GM18517 (cell line): ENCODE results near the gene SLC35F3.
"Not testable (repeated sequence)": the region's sequence is repeated elsewhere in the genome, so short reads cannot be mapped to it uniquely, and the experiment has no call there.

Source experiments
- ATAC-seq: cut with Tn5 transposase; IDR thresholded peaks from one replicate; pipeline ENCODE4 v1.9.1; 2021; ENCODE audit warnings: mild to moderate bottlenecking, moderate library complexity; ENCODE audit not compliant: unreplicated experiment

SLC35F3 gene

GRCh38 chr1:234096161-234096770 lies 191.8 kb downstream of the SLC35F3 start:
- ATAC-seq: no peak

DNA sequence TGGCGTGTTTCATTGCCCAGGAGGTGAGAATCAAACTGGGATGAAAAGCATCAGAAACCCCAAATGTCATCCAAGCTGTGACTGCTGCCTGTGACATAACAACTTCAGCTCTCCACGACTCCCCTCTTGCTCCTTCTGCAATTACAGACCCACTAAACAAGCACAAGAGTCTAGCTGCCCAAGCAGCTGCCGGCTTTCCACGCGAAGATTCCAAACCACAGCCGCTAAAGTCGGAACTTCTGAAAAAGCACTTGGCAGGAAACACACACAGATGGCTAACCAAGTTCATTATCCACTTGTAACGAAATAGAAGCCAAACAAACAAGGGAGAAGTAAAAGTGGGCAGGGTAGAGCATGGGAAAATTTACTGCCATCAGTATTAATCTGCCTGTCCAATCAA lies 198.1 kb downstream of the SLC35F3 start:
- ATAC-seq: no peak

- no peak for ATAC-seq
Measured at GRCh38 chr1:234103198-234103597, 198.7 kb downstream of the SLC35F3 start.

GRCh38 chr1:234106032-234106431 lies 201.6 kb downstream of the SLC35F3 start:
- no peak for ATAC-seq

DNA sequence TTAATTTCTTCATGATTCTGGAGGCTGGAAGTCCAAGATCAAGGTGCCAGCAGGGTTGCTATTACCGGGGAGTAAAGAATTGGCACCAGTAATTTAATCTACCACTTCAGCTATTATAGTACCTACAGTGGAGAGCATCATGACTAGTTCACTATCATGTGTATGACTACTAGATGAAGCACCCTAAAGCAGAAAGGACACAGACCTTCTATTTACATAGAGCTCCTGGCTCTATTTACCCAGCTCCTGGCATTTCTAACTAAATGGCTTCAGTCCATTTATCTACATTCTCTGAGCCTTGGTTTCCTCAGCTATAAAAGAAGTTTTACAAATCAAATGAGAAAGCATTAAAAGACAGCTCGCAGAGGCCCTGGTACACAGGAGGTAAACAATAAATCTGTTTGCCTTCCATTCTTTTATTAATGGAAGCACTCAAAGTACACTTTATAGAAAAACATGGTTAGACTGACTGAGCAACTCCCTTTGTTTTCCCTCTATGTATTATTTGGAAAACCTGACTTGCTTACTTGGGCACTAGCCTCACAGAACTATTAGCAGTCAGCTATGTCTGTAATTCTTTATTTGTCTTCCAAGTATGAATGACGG lies 203.0 kb downstream of the SLC35F3 start:
- ATAC-seq: no peak

GRCh38 chr1:234108921-234109320 lies 204.4 kb downstream of the SLC35F3 start:
- no peak for ATAC-seq

DNA sequence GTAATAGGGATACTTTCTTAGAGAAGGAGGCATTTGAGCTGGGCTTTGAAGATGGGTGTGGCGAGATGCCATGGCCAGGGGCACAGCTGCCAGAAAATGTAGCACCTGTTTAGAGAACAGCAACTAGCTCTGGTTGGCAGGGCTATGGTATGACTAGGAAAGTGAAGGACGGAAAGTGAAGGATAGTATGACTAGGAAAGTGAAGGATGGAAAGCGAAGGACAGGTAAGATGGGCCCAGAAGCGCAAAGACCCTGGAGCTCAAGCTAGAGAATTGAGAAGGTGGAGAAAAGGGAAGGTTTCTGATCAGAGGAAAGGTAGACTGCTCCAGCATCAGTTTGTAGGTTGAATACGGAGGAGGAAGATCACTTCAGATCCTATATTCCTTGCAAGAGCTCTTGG lies 205.4 kb downstream of the SLC35F3 start:
- no peak for ATAC-seq

- ATAC-seq: no peak
Measured at GRCh38 chr1:234111458-234112142, 207.1 kb downstream of the SLC35F3 start.

- no peak for ATAC-seq
Measured at GRCh38 chr1:234114648-234115307, 210.3 kb downstream of the SLC35F3 start.

GRCh38 chr1:234118911-234119310 lies 214.4 kb downstream of the SLC35F3 start:
- ATAC-seq: no peak

DNA sequence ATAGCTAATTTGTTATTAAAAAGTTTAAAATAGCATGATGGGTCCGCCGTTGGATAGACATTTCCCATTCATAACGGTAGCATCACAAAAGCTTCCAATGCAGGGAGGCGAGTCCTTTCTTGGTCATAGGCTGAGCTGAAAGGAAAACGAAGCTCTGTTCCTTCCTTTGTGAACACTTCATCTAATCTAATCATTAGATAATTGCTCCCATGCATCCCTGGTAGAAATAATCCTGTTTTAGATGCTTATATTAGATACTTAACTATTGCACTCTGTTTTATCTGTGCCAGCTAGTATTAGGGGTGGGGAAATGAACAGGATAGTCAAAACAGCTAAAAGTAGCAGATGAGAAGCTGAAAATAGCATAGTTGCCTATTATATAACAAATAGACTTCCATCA lies 215.0 kb downstream of the SLC35F3 start:
- ATAC-seq: no peak

GRCh38 chr1:234120327-234120944 lies 216.0 kb downstream of the SLC35F3 start:
- ATAC-seq: no peak

DNA sequence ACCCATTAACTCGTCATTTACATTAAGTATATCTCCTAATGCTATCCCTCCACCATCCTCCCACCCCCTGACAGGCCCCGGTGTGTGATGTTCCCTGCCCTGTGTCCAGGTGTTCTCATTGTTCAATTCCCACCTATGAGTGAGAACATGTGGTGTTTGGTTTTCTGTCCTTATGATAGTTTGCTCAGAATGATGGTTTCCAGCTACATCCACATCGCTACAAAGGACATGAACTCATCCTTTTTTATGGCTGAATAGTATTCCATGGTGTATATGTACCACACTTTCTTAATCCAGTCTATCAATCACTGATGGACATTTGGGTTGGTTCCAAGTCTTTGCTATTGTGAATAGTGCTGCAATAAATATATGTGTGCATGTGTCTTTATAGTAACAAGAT lies 217.2 kb downstream of the SLC35F3 start:
- not testable (repeated sequence) for ATAC-seq

- ATAC-seq: not testable (repeated sequence)
Measured at GRCh38 chr1:234122571-234122970, 218.1 kb downstream of the SLC35F3 start.

GRCh38 chr1:234123867-234124266 lies 219.4 kb downstream of the SLC35F3 start:
- no peak for ATAC-seq

DNA sequence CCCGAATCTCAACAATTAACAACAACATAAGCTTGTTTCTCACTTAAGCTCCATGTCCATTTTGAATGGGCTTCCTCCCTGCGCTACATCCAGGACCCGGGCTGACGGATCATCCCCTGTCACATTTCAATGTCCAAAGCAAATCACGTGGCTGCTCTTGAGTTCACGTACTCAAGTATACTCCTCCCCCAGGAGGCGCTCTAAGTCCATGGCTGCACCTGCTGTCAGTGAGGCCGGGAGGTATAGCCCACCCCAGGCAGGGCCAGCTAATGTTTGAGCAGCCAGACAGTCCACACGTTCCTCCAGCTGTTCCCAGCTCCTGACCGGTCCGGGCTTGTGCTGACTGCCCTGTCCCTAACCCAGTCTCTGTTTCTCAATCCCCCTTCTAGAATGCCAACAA lies 220.8 kb downstream of the SLC35F3 start:
- ATAC-seq: no peak

DNA sequence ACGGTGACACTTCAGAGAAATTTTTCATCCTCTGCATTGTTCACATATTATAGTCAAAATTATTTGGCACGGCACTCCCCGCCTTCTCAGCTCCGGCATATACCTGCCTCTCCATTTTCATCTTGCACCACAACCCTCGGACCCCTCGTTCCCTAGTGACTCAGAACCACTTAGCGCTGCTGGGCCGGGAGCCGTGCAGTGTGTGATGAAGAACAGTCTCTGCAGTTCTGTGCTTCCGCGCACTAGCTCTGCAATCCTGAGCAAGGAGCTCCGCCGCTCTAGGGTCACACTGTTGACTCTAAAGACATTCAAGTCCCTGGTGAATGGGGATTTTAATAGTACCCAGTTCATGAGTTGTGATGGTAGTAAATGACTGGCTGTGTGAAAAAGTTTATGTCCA lies 221.2 kb downstream of the SLC35F3 start:
- ATAC-seq: no peak

- ATAC-seq: no peak
Measured at GRCh38 chr1:234127026-234127671, 222.7 kb downstream of the SLC35F3 start.

DNA sequence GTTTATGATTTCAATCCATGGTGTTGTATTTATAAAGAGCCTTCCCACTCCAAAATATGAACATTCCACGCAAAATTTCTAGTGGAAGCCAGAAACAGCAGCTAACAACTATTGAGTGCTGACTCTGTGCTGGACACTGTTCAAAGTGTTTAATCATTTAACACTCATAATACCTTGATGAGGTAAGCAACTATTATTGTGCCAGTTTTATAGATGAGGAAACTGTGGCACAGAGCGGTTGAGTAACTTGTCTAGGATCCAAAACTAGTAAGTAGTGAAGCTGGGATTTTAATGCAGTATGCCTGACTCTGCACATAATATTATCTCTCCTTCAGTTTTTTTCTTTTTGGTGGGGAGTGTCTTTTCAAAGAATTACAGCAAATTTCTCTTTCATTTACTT lies 228.3 kb downstream of the SLC35F3 start:
- no peak for ATAC-seq

GRCh38 chr1:234134878-234135277 lies 230.4 kb downstream of the SLC35F3 start:
- no peak for ATAC-seq

DNA sequence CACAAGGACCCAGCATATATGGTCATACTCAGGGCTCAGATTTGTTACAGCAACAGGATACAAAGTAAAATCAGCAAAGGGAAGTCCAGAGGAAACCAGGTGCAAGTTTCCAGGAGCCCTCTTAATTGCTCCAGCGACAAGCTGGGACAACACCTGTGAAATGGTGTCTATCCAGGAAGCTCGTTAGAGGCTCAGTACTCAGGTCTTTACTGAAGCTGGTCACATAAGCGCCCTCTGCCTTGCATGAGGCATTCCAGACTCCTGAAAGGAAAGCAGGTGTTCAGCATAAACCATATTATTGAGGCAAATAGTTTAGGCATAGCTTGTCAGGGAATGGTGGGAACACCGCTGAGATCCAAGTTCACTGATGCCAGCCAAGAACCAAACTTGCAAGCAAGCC lies 231.0 kb downstream of the SLC35F3 start:
- ATAC-seq: no peak
